Measurements from ENCODE around the gene PPP1R36.
A peak's percentile ranks its signal among the peaks of the same experiment; 100 is the strongest.
"Not testable (repeated sequence)": the region's sequence is repeated elsewhere in the genome, so short reads cannot be mapped to it uniquely, and the experiment has no call there.

Gene PPP1R36

GRCh38 chr14:64569646-64570045, 19.9 kb downstream of the PPP1R36 start:
- DNase-seq, result not testable (repeated sequence)

GRCh38 chr14:64572386-64573104, 22.8 kb downstream of the PPP1R36 start:
- DNase-seq, result no peak

GRCh38 chr14:64573109-64573508, 23.3 kb downstream of the PPP1R36 start:
- no peak for DNase-seq

GRCh38 chr14:64574371-64575107, 24.8 kb downstream of the PPP1R36 start:
- no peak for DNase-seq

GRCh38 chr14:64577211-64577610, 27.4 kb downstream of the PPP1R36 start:
- DNase-seq, result no peak

GRCh38 chr14:64580467-64580866, 30.7 kb downstream of the PPP1R36 start:
- no peak for DNase-seq

GRCh38 chr14:64581363-64581762, 31.6 kb downstream of the PPP1R36 start:
- no peak for DNase-seq

- no peak for DNase-seq
Observed at GRCh38 chr14:64581817-64582216, 32.1 kb downstream of the PPP1R36 start.

GRCh38 chr14:64584190-64584589, 34.4 kb downstream of the PPP1R36 start:
- DNase-seq, result no peak

- no peak for DNase-seq
Observed at GRCh38 chr14:64591809-64592208, 42.0 kb downstream of the PPP1R36 start.

GRCh38 chr14:64594438-64594837, 44.7 kb downstream of the PPP1R36 start:
- no peak for DNase-seq

- no peak for DNase-seq
Observed at GRCh38 chr14:64598404-64598803, 48.6 kb downstream of the PPP1R36 start.

GRCh38 chr14:64601571-64601970, 51.8 kb downstream of the PPP1R36 start:
- no peak for DNase-seq

- DNase-seq, result no peak
Observed at GRCh38 chr14:64602826-64603225, 53.1 kb downstream of the PPP1R36 start.

GRCh38 chr14:64604001-64604400, 54.2 kb downstream of the PPP1R36 start:
- DNase-seq, result no peak

GRCh38 chr14:64604881-64605280, 55.1 kb downstream of the PPP1R36 start:
- peak in 1 of 2 experiments; percentile 49 for DNase-seq

GRCh38 chr14:64605926-64606685, 56.3 kb downstream of the PPP1R36 start:
- no peak for DNase-seq

GRCh38 chr14:64610049-64610746, 60.4 kb downstream of the PPP1R36 start:
- DNase-seq, result no peak

- no peak for DNase-seq
Observed at GRCh38 chr14:64611358-64612020, 61.7 kb downstream of the PPP1R36 start.

GRCh38 chr14:64612021-64612380, 62.2 kb downstream of the PPP1R36 start:
- no peak for DNase-seq

- DNase-seq, result no peak
Observed at GRCh38 chr14:64612971-64613666, 63.4 kb downstream of the PPP1R36 start.

GRCh38 chr14:64614166-64614565, 64.4 kb downstream of the PPP1R36 start:
- DNase-seq, result no peak
